SH-SY5Y (cell line): Measurements from ENCODE around the gene DCDC2.

Source experiments
- GATA2 ChIP-seq: IDR thresholded peaks from 2 replicates; pipeline ENCODE4 v1.6.1; 2011; ENCODE audit warnings: mild to moderate bottlenecking, low read depth, low read length
- GATA3 ChIP-seq: IDR thresholded peaks from 2 replicates; pipeline ENCODE4 v1.6.1; 2011; ENCODE audit warnings: low read depth, mild to moderate bottlenecking, low read length, moderate library complexity

The DCDC2 gene

DNA sequence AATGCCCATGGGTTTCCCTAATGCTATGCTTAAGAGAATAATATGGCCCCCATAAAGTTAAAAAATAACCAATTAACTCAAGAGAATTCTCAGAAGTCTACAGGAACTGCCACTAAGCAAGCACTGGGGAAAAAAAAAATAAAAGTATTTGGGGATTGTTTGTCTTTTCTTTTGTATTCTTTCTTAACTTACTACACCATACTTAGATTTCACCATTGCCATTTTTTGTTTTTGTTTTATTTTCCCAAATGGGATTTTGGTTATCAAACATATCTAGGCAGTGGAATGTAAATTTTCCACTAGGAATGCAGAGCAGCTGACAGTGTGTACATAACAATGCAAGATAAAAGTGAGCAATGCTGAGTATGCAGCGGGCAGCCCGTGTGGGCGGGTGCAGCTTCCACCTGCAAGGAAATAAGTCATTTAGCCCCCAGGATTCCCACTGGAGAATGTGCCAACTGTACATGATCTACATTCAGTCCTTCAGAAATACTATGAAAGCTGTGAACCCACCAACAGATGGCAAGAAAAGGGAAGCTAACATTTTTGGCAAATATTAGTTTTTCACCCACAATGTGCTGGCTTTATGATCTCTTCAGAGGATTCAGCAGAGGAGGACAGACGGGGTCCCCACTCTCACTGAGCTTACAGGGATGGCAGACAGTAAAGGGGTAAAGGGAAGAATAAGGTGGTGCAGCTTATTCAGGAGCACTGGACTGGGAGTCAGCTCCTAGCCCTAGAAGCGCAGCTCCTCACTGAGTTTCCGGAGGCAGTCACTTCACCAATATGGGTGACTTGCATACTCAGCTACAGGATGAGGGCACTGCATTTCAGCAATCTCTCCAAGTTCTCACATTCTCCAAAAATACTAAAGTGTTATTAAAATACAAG lies 44.4 kb downstream of the DCDC2 start:
- no peak for TF ChIP-seq GATA2
- TF ChIP-seq GATA3 = no peak

DNA sequence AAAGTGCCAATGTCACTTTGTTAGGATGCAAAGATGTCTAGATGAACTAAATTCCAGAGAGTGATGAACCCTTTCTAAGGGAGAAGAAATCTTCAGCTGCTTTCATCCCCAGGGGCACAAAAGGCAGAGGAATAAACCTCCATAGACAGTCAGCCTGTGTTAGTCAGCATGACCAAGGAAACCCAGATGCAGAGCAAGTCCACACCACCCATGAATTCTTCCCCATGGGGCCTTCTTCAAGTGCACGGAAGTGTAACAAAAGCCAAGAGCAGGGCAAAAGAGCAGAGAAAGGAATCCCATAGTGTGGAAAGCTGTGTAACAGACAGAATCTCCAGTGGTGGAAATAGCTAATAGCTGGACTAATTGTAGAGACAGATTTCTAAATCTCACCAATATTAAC lies 50.0 kb downstream of the DCDC2 start:
- TF ChIP-seq GATA3 (no peak), GATA2 (no peak)

GRCh38 chr6:24306936-24307335 lies 50.9 kb downstream of the DCDC2 start:
- TF ChIP-seq GATA3 (no peak), GATA2 (no peak)

- TF ChIP-seq GATA2 (no peak), GATA3 (no peak)
Measured at GRCh38 chr6:24306038-24306437, 51.8 kb downstream of the DCDC2 start.

DNA sequence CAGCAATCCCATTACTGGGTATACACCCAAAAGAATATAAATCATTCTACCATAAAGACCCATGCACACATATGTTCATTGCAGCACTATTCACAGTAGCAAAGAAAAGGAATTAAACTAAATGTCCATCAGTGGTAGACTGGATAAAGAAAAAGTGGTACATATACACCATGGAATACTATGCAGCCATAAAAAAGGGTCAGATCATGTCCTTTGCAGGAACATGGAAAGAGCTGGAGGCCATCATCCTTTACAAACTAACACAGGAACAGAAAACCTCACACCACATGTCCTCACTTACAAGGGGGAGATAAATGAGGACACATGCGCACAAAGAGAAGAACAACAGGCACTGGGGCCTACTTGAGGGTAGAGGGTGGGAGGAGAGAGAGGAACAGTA lies 60.9 kb downstream of the DCDC2 start:
- TF ChIP-seq GATA2 (no peak), GATA3 (no peak)

- no peak for TF ChIP-seq GATA2
- TF ChIP-seq GATA3 = no peak
Measured at GRCh38 chr6:24287239-24287638, 70.6 kb downstream of the DCDC2 start.

DNA sequence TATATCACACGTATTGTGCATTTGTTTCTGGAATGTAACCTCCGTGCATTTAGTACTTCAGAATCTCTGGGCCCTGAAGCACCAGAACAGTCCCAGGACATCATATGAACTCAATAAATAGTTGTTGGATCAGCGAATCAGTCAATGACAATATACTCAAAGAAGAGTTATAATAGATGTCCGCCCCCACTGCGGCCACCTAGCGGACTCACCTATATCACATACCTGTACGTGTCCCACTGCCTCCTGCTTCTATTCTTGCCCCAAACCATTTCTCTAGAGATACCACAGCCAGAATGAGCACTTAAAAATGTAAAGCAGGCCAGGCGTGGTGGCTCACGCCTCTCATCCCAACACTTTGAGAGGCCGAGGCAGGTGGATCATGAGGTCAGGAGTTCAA lies 73.9 kb downstream of the DCDC2 start:
- TF ChIP-seq GATA2 (no peak), GATA3 (no peak)

- TF ChIP-seq GATA3 (no peak), GATA2 (no peak)
Measured at GRCh38 chr6:24283043-24283985, 74.5 kb downstream of the DCDC2 start.

- no peak for TF ChIP-seq GATA2
- no peak for TF ChIP-seq GATA3
Measured at GRCh38 chr6:24274441-24275083, 83.3 kb downstream of the DCDC2 start.

DNA sequence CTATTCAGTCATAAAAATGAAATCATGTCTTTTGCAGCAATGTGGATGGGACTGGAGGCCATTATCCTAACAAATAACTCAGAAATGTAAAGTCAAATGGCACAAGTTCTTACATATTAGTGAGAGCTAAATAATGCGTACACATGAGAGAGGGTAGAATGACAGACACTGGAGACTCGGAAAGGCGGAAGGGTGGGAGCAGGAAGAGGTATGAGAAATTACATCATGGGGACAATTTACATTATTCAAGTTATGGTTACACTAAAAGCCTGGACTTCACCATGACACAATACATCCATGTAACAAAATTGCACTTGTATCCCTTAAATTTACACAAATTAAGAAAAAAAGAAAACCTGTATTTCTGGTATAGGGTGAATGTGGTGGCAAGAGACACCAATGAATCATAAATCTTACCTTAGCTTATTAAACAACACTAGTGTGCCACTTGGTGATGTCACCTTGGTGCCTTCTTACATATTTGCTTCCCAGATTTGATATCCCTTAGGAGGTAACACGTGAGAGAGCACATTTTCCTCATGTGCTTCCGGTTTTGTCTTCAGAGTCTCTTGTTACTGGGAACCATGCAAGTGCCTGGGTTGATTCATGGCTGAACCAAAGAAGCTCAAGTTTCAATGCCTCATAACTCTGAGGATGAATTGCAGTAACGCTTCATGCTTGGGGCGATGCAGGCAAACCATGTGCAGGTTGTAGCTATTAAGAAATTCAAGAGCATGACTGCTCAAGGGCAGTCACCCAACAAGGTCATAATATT lies 84.6 kb downstream of the DCDC2 start:
- TF ChIP-seq GATA2 (no peak), GATA3 (no peak)

- TF ChIP-seq GATA3 (no peak), GATA2 (no peak)
Measured at GRCh38 chr6:24272553-24272952, 85.3 kb downstream of the DCDC2 start.

- TF ChIP-seq GATA3 = no peak
- no peak for TF ChIP-seq GATA2
Measured at GRCh38 chr6:24272148-24272547, 85.7 kb downstream of the DCDC2 start.

DNA sequence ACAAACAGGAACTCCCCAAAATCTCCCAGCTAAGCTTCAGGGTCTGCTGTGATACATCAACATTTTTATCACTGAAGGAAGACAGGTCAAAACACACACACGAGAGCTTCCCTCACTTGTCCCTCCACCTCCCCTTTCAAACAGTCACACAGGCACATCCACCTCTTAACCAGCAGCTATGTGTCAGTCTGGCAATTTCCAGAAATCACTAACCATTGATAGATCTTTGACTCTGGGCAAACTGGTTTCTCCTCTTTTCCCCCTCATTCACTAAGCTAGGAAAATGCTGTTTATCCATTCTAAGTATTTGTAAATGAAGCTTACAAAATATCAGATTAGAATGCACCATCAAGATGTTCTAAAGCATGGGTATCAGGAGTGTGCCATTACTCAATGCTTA lies 87.8 kb downstream of the DCDC2 start:
- TF ChIP-seq GATA3 = no peak
- TF ChIP-seq GATA2 = no peak
